ENCODE measurements around the gene COX5B.
"Not testable (repeated sequence)": the region's sequence is repeated elsewhere in the genome, so short reads cannot be mapped to it uniquely, and the experiment has no call there.

DNA sequence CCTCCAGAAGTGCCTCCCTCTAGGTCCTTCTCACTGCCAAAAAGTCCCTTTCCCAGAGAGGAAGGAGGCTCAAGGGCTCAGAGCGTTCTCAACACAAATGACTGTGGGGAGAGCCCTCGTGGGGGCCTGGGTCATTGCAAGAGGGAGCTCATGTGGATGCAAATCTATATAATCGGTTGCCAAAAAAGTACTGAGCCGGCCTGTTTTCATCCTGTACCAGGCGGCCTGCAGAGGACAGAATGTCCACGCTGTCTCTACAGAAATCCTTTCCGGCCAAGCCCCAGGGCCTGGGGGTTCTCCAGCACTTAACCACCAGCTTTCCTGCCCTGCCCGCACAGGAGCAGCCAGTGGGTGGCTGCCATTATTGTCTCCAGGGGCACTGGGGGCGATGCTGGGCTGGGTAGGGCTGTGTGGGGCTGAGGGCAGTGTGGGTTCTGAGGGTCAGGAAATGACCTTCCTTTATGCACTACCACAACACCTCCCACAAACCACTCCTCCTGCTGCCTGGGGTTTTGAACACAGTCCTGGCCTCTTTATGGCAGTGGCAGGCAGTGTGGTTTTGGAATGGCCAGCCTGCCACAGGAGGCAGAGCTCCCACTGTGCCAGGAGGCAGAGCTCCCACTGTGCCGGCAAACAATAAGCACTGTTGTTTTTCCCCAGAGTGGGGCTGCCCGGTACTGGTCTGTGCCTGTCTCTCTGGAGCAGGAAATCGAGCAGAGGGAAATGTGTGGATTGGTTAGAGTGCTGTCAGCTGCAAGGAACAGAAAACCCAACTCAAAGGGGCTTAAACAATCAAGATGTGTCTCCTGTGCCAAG is 40.1 kb upstream of the COX5B start:
- TF ChIP-seq, protein P1, sequence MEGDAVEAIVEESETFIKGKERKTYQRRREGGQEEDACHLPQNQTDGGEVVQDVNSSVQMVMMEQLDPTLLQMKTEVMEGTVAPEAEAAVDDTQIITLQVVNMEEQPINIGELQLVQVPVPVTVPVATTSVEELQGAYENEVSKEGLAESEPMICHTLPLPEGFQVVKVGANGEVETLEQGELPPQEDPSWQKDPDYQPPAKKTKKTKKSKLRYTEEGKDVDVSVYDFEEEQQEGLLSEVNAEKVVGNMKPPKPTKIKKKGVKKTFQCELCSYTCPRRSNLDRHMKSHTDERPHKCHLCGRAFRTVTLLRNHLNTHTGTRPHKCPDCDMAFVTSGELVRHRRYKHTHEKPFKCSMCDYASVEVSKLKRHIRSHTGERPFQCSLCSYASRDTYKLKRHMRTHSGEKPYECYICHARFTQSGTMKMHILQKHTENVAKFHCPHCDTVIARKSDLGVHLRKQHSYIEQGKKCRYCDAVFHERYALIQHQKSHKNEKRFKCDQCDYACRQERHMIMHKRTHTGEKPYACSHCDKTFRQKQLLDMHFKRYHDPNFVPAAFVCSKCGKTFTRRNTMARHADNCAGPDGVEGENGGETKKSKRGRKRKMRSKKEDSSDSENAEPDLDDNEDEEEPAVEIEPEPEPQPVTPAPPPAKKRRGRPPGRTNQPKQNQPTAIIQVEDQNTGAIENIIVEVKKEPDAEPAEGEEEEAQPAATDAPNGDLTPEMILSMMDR (optimal IDR thresholded peaks at IDR 0.05 in 1 of 3, IDR thresholded peaks at IDR 0.05 in 1 of 3, conservative IDR thresholded peaks at IDR 0.05 in 1 of 3; ENCODE audit: extremely low read depth in 1 of 3, insufficient read depth in 2 of 3, low read length in 3 of 3): not testable (repeated sequence)
- TF ChIP-seq EZH2 (IDR thresholded peaks at IDR 0.05; ENCODE audit: low read length): not testable (repeated sequence)
